ENCODE measurements around the gene TXNL1. TPM values are rescaled to one million over a fixed set of nuclear protein-coding genes. Genes with fewer than 3 reads are reported as not detected.
A peak's percentile ranks its signal among the peaks of the same experiment; 100 is the strongest.
"Not testable (repeated sequence)": the region's sequence is repeated elsewhere in the genome, so short reads cannot be mapped to it uniquely, and the experiment has no call there.

TXNL1 gene
- polyA plus RNA-seq, 5 donors, result 99.7 to 125 (median 115) TPM

DNA sequence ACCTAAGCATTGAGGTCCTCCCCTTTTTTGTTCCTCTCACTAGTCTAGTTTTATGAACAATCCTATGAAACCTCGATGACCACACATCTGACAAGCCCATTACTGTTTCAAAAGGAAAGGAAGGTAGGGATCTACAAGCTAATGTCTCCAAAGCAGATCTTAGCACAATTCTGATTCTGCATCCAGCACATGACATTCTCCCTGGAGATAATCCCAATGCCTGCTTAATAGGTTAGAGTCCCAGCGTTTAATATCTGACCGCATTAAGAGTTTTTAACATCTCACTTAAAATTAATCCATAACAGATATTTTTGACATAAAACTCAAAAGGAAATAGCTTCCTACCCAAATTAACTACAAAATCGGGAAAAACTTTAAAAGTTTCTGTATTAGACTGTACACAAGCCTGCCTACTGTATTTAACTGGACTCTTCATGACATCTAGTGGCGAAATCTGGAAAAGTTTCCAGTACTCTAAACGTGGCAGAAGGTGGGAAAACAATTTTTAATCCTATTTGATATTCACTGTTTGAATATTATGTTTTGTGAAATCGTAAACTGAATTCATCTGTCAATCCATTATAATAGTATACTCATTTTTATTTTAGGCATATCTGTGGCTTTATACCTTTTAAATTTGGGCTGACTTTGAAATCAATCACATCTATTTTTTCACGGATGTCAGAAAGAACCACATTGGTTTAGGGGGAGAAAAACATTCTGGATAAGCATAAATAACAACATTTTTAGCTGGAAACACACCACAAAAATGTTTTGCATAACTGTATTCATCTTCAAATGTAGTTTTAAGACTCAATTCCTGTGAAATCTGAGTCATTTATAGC is 62.4 kb downstream of the TXNL1 start:
- DNase-seq, result peak in 1 of 2 donors; percentile 57

DNA sequence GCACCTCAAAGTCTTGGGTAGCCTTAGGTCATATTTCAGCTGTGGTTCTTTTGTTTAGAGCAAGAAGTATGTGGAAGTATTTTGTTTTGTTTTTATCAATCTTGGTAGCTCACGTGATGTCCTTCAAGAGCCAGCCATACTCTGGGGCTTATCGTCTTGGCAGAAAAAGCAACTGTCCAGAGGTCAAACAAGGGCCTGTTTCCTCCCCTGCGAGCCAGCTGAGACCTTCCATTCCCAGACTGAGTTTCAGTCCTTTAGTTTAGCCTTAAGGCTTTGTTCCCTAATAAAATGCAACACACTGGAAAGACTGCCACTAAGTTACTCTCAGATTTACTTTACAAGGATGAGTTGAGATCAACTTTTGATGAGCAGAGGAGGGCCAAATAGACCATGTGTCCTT is 63.5 kb downstream of the TXNL1 start:
- DNase-seq, result peak; percentile 48 to 53

DNA sequence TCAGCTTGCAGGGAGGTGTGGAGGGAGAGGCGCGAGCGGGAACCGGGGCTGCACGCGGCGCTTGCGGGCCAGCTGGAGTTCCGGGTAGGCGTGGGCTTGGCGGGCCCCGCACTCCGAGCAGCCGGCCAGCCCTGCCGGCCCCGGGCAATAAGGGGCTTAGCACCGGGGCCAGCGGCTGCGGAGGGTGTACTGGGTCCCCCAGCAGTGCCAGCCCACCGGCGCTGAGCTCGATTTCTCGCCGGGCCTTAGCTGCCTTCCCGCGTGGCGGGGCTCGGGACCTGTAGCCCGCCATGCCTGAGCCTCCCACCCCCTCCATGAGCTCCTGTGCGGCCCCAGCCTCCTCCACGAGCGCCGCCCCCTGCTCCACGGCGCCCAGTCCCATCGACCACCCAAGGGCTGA is 66.1 kb downstream of the TXNL1 start:
- not testable (repeated sequence) for DNase-seq

DNA sequence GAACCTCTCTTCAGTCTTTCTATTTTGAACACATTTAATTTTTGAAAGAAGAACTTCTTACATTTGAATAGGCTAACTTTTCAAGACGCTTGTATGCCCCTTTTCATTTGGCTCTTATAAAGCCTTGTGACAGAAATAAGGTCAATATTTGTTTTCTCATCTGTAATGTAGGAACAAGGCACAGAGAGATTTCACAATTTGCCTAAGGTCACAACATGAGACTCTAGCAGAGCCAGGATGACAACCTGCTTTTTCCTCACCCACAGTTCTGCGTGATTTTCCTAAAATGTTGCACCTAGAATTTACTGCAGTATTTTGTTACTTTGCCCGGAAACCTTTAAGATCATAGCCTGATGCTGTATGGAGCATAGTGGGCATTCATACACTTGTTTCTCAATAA is 67.4 kb downstream of the TXNL1 start:
- DNase-seq, result no peak

DNA sequence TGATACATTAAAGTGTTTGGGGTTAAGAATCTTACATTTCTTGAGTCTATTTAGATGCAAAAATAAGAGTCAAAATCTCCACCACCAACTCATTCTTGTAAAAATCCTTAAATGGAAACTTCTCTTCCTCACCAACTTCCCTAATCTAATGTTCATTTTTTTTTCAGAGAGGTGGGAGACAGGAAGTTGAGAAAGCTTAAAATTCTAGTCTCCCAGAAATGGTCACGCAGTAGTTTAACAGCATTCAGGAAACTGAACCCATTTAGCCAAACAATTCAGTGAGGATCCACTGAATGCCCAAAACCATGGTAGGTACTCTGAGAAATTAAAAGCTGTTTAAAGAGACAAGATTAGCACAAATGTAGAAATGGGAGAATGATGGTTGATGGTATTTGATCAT is 69.0 kb downstream of the TXNL1 start:
- DNase-seq, result no peak

DNA sequence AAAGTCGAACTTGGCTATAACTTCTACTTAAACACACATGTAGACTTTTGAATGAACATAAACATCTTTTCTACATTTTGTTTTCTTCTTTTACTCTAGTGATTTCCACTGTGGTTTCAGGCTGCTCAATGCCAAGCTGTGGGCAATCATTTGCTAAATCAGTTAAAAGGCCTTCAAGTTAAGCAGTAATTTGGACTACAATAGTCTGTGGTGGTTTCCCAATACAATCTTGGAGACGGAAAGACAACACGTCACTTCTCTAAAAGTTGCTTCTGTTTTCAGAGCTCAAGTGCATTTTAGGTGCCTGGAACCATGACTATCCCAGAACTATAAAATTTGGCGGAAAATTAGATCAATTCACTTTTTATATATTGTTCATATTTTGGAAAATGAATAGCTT is 69.4 kb downstream of the TXNL1 start:
- no peak for DNase-seq

DNA sequence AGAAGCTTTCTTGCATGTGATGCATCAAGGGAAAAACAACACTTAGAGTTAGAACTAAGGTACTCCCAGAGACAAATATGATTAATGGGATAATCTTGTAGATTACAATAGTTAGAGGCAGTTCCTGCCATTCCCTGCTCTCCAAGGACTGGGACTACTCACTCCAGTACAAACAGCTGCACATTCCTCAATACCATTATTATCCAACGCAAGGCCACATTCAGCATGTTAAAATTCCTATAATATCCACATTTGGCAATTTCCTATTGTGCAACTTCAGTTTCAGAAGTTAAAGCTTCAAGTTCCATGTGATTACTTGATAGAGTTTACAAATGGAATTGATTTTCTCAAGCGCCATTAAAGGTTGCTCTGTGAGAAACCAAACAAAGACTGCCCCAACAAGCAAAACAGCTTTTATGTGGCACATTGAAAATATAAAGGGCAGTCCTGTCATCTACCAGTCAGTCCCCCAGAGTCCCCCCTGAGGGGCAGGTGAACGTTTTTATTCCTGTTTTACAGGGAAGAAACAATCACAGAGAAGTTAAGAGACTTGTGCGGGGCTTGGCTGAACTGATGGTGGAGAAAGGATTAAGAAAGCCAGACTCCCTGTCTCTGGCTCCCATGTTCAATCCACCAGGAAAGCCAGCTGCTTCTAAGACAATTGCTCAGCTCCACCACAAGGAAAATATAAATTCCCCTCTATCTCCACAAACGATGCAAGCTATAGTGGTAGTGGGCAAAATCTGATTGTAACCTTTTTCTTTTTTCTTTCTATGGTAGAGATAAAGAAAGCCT is 72.6 kb downstream of the TXNL1 start:
- peak; percentile 70 to 71 for DNase-seq

DNA sequence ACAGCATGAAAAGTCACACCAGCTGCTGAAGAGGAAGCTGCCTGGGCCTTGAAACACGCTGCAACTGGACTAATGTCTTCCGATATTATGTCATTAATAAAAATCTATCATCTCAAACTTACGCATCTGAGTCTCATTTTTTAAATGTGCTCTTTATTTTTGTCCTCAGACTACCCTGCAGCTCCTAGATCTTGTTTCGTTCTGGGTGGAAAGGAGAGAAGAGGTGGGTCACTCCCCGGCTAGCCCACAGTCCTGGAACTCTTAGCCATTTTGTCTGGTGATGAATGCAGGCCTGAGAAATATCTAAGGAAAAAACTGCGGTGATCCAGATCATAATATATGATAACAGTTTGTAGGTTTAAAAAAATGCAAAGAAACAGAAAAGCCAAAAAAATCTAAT is 73.3 kb downstream of the TXNL1 start:
- no peak for DNase-seq

DNA sequence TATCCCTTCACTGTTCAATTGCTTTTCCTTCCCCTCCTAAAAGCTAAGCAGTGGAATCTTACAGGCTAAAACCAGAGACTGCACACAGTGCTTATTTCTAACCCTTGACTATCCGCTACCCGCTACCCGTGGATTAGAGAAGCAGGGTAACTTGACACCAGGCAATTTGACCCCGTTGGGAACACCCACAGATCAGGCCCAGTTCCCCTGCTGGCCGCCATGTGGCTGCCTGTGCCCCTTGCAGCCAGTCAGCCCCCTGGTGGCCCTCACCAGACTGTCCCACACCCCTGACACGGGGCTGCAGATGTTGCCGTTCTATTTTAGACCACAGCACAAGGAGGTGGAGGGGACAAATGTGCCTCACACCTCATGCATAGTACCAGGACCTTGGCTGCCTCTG is 74.8 kb downstream of the TXNL1 start:
- DNase-seq, result no peak

DNA sequence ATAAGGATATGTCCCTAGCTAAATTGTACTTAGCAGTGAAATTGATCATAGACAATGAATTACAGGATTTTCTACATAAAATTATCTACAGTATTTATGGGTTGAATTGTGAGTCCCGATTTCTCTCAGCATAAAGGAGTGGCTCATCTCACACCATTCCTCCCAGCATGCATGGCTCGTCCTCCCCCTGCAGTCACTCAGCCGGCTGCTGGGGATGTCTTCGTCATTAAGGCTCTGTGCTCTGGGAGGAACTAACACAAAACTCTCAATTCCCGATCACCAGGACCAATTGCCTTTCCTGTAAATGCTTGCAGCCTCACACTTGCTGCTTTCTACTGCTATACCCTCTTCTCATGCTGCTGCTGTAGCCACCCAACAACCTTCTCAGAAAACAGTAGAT is 75.9 kb downstream of the TXNL1 start:
- DNase-seq, result no peak

DNA sequence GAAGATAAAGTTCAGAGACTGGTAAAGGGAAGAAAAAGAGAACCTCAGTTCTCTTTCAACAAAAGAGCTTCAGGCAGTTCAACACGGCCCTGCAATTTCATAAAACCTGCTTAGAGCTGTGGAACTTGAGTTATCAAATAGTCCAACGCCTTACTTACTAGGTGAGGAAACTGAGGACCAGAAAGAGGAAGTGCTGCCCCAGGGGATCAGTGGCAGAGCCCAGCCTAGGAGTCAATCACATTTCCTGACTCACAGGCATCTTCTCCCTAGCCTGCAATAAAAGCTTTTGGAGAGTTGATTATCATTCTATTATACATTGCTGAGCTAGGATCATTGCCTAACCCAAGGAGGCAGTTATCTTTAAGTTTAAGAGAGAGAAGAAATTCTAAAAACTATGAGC is 77.4 kb downstream of the TXNL1 start:
- no peak for DNase-seq

DNA sequence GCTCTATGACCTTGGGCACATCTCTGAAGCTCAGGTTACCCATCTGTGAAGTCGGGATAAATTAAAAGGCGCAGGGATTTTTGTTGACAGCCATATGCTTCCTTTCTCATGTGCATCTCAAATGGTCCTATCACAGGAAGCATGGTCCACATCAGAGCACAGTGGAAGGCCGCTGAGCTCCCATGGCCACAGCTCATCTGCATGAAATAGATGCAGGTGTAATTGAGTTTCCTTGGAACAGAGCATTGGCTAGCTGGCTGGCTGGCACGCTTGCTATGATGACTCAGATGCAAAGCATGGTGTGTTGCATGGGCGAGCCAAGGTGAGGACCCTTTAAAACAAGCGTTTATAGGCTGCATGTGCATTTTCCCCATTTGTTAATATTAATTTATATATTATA is 79.3 kb downstream of the TXNL1 start:
- DNase-seq, result no peak

DNA sequence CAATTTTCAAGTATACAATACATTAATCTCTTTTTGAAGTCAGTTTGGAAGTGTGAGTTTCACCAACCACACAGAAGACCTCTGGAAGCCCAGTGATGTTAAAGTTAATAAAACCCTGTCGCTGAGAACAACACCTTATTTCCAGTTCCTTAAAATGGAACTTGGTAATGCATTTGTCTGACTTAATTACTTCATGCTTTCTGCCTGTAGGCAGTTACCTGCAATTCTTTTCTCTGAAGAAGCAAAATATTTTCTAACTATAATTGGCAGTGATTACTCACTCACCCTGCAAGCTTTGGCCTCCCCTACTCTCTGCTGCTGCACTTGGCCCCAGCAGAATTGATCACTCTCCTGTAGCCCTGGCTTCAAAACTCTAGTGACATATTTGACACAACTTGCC is 81.5 kb downstream of the TXNL1 start:
- DNase-seq, result no peak

DNA sequence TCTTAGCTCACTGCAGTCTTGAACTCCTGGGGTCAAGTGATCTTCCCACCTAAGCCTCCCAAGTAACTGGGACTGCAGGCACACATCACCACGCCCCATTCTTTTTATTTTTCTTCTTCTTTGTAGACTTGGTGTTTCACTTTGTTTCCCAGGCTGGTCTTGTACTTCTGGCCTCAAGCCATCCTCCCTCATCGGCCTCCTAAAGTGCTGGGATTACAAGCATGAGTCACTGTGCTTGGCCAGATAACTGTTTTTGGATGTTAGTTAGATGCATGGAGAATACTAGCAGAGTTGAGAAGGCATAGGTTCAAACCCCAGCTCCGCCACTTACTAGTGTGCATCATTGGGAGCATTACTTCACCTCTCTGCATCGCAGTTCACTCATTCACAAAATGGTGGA is 88.3 kb downstream of the TXNL1 start:
- no peak for DNase-seq

Other genes with a start within 250 kb of the TXNL1 start
- gene WDR7, start 12.8 kb upstream of the TXNL1 start, polyA plus RNA-seq (ENCODE audit: insufficient read depth in 1 of 5, insufficient read length in 5 of 5, low replicate concordance in 1 of 5), result 10 to 100 TPM; 10.4 to 14.2 (median 12.1) TPM

Data from right lung (tissue), 5 donors.